Fibroblast of the conjunctiva (primary cell): ENCODE results near the gene CD70.
"Not testable (repeated sequence)": the region's sequence is repeated elsewhere in the genome, so short reads cannot be mapped to it uniquely, and the experiment has no call there.

Experiments
- DNase-seq: peaks from one replicate; pipeline ENCODE4 v3.0.0-alpha.2; 2010; ENCODE audit warnings: low read depth

CD70 gene

GRCh38 chr19:6597471-6598253 lies 6.7 kb upstream of the CD70 start:
- not testable (repeated sequence) for DNase-seq

DNA sequence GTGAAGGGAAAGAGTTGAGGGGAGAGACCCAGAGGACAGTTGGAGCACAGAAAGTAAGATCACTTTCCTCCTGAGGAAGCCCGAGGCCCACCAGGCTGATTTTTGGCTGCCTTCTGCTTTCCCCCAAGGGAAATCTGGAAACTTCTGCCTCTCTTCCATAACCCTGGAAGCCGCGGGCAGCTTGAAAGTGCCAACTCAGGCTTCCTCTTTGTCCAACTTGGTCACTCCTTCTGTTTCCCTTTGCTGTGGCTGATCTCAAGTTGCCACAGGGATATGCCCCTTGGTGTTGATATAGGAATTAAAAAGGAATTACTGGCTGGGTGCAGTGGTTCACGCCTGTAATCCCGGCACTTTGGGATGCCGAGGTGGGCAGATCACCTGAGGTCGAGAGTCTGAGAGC lies 5.7 kb upstream of the CD70 start:
- no peak for DNase-seq

DNA sequence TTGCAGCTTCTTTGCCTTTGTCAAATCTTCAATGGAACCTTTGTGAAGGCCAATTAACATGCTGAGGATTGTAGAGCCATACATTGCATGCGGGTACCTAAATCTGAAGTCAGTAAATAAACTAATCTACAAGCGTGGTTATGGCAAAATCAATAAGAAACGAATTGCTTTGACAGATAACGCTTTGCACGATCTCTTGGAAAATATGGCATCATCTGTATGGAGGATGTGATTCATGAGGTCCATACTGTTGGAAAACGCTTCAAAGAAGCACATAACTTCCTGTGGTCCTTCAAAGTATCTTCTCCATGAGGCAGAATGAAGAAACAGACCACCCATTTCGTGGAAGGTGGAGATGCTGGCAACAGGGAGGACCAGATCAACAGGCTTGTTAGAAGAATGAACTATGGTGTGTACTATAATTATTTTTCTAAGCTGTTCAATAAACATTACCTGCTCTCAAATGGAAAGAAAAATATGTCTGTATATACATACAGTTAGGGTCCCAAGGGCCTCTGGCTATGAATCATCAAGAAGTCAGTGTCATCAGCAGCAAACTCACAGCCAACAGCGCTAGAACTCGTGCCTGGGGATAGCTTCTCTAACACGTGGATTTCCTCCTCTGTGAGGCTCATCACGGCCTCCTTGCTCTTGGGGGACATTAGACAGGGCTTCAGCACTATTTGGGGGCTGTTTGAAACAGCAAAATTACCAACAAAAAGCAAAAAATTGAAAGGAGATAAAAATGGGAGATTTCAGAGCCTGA lies 2.9 kb upstream of the CD70 start:
- DNase-seq = no peak

DNA sequence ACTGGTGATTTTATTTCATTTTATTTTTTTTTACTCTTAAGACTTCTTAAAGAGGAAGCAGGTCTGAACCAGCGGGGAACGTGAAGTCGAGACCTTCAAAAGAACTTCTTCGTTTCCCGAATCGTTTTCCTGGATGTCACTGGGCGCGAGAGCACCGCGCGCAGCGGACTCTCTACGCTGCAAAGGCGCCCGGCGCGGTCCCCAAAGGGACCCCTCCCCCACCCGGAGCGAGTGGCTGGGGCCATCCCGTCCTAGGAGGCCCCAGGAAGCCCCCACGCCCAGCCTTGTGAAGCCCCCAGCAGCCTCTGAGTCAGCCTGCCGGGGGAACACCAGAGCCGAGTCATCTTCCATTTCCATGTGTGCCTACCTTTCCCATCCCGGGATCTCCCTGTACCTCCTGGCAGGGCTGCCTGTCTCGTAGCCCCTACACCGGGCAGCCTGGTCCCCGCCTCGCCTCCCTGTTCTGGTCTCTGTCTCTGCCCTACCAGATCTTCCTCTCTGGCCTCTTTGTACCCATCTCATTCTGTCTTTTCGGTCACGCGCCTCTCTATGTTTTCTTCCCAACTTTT lies 608 bp downstream of the CD70 start:
- DNase-seq = no peak

- no peak for DNase-seq
Measured at GRCh38 chr19:6589711-6590257, 1.2 kb downstream of the CD70 start.

GRCh38 chr19:6588508-6589345 lies 2.2 kb downstream of the CD70 start:
- DNase-seq = no peak

DNA sequence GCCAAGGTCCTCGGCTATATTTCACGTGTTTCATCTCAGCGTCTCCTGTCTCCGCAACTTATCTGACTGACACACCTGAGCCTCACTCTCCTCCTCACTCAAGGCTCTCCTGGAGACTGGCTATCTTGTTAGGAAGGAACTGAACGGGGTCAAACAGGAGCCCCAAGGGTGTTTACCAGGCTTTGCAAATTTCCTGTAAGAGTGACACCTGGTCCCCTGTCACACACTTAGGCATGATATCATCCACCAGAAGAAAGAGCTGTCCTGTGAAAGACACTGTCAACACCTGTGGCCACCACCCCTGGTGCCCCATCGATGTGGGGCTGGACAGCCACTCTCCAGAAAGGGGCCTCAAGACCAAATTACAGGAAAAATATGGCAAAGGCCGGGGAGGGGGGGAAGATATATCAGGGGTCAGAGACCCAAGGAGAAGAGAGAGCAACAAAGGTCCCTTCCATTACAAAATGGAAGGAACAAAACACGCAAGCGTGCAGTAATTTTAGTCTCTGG lies 2.9 kb downstream of the CD70 start:
- DNase-seq = no peak

GRCh38 chr19:6587093-6587820 lies 3.7 kb downstream of the CD70 start:
- DNase-seq = no peak

DNA sequence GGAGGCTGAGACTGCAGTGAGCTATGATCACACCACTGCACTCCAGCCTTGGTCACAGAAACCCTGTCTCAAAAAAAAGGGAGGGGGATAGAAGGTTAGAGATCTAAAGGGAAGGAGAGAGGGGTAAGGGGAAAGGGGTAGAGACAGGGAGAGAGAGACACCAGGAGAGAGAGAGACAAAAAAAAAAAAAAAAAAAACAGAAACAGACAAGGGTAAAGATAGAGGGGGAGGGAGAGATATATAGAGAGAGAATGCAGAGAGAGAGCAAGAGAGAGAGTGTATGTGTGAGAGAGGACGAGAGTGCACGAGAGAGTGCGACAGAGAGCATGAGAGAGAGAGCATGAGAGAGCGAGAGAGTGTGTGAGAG lies 4.2 kb downstream of the CD70 start:
- no peak for DNase-seq

- no peak for DNase-seq
Measured at GRCh38 chr19:6586056-6586455, 4.9 kb downstream of the CD70 start.

- not testable (repeated sequence) for DNase-seq
Measured at GRCh38 chr19:6582515-6583484, 8.2 kb downstream of the CD70 start.

GRCh38 chr19:6580313-6580712 lies 10.6 kb downstream of the CD70 start:
- DNase-seq = no peak

GRCh38 chr19:6579450-6580178 lies 11.3 kb downstream of the CD70 start:
- no peak for DNase-seq

DNA sequence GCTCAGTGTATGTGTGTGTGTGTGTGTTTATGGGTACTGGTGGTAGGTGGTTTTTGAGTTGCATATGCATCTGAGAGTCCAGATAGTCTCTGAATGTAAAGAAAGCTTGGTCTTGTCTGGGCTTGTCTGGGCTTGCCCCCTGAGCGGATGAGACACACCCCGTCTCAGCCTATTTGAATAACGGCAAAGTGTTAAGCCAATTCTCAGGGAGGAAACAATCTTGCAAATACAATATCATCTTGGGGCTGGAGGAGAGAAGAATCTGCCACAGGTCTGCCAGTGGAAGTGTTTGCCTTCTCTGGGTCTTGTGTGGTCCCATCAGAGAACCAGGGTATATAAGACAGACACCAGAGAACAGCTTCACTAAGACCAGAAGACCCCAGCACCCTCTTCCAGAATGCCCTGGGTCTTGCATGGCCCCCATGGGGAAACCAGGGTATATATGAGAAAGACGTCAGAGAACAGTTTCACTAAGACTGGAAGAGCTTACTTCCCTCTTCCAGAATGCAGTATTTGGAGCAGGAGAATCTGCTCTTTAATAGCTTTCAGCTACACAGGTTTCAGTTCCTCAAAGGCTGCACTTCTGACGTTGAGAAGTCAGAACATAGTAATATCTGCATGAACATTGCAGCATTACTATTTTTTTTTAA lies 13.3 kb downstream of the CD70 start:
- no peak for DNase-seq

DNA sequence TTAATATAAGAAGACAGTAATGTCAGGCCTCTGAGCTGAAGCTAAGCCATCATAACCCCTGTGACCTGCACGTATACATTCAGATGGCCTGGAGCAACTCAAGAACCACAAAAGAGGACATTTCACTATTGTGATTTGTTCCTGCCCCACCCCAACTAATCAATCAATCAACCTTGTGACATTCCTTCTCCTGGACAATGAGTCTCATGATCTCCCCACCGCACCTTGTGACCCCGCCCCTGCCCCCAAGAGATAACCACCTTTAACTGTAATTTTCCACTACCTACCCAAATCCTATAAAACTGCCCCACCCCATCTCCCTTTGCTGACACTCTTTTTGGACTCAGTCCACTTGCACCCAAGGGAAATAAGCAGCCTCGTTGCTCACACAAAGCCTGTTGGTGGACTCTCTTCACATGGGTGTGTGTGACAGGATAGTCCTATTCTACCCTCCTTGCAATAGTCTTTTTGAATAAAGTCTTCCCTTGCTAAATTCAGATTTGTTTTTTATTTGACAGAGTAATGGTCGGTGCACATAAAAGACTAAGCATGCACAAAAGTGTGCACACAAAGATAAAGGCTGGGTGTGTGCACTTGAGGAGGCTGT lies 14.0 kb downstream of the CD70 start:
- DNase-seq = no peak

GRCh38 chr19:6573350-6573749 lies 17.6 kb downstream of the CD70 start:
- DNase-seq = no peak

DNA sequence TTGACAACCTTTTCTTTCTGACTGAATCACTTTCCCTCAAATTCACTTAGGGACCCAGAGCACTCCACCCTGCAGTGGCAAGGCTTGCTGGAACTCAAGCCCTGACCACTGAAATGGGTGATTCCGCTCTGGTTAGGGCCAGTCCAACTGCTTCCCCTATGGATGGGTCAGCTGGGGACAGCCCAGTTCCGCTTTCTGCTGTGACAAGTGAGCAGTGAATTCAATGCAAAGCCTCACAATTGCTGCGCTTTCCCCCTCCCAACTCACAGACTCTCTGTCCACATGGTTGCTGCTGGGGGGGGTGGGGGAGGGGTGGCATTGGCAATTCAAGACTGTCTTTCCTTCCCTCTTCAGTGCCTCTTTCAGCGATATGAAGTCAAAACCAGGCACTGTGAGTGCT lies 18.7 kb downstream of the CD70 start:
- no peak for DNase-seq

DNA sequence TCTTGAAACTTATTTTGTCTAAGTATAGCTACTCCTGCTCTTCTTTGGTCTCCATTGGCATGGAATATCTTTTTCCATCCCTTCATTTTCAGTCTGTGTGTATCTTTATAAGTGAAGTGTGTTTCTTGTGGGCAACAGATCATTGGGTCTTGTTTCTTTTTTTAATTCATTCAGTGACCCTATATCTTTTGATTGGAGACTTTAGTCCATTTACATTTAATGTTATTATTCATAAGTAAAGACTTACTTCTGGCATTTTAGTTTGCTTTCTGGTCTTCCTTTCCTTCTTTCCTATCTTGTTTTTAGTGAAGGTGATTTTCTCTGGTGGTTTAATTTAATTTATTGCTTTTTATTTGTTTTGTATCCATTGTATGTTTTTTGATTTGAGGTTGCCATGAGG lies 19.8 kb downstream of the CD70 start:
- no peak for DNase-seq
